Measurements from ENCODE around the gene MTAP.

DNA sequence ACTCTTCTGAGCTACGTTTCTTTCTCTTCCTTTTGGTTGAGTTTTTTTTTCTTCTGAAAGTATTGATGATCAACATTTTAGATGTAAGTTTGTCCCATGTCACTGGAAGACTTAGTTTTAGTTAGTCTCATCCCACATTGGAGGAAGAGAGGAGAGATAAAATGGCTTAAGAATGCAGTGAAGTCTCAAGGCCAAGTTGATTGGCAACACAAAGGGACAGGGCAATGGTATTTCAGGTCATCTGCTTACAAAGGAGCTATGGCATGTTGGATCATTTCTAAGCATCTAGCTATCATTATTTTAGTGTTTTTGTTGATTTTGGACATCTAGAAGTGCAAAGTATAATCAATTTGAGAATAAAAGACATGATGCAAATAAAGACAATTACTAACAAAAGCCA is 133.2 kb downstream of the MTAP start:
- TF ChIP-seq, protein P1, sequence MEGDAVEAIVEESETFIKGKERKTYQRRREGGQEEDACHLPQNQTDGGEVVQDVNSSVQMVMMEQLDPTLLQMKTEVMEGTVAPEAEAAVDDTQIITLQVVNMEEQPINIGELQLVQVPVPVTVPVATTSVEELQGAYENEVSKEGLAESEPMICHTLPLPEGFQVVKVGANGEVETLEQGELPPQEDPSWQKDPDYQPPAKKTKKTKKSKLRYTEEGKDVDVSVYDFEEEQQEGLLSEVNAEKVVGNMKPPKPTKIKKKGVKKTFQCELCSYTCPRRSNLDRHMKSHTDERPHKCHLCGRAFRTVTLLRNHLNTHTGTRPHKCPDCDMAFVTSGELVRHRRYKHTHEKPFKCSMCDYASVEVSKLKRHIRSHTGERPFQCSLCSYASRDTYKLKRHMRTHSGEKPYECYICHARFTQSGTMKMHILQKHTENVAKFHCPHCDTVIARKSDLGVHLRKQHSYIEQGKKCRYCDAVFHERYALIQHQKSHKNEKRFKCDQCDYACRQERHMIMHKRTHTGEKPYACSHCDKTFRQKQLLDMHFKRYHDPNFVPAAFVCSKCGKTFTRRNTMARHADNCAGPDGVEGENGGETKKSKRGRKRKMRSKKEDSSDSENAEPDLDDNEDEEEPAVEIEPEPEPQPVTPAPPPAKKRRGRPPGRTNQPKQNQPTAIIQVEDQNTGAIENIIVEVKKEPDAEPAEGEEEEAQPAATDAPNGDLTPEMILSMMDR (IDR thresholded peaks at IDR 0.05; ENCODE audit: poor library complexity, severe bottlenecking) = no peak
- TF ChIP-seq MXI1 (conservative IDR thresholded peaks at IDR 0.05; ENCODE audit: poor library complexity, severe bottlenecking) = no peak

Data from neural cell (in vitro differentiated cells).